HepG2 (cell line): ENCODE measurements around the gene OPA3. TPM values are rescaled to one million over a fixed set of nuclear protein-coding genes. Genes with fewer than 3 reads are reported as not detected.
A peak's percentile ranks its signal among the peaks of the same experiment; 100 is the strongest.

Source experiments
- ATAC-seq: fragments of 200-7000 bp; cut with Tn5 transposase; 3 replicates; pipeline ENCODE4 v1.9.1; 2020; ENCODE audit warnings: mild to moderate bottlenecking, moderate library complexity
- BruUV-seq: library from RNA; stranded (reverse); fragments of 400-500 nt; replicated peaks from 2 replicates; lab custom pipeline; 2021; lab: Mats Ljungman, UMichigan
- CTCF ChIA-PET: fragments of 300-600 bp; formaldehyde crosslinking; extraction: SDS; loops from one replicate; lab custom pipeline; 2021; ENCODE audit warnings: low total read pairs, inconsistent platforms, low intra/inter-chr PET ratio; lab: Yijun Ruan, JAX
- POLR2A ChIA-PET: fragments of 350-600 bp; sonication (Branson Sonifier 250); formaldehyde crosslinking; loops from one replicate; lab custom pipeline; 2020; ENCODE audit warnings: antibody characterized with exemption, inconsistent platforms; lab: Yijun Ruan, JAX
- DNase-seq: peaks from one replicate; pipeline ENCODE4 v3.0.0-alpha.2; 2015; ENCODE audit warnings: low spot score
- FAIRE-seq: peaks from 3 replicates; lab custom pipeline; 2011; peaks lifted over from hg19 to GRCh38; lab: Jason Lieb, UNC
- H2AFZ ChIP-seq: one replicate; pipeline ENCODE4 v1.6.1; 2011; ENCODE audit warnings: low read length, inconsistent platforms
- H3K27ac ChIP-seq: fragments of 300-600 bp; 3 replicates; pipeline ENCODE4 v1.8.0; 2011; ENCODE audit warnings: mixed run types, mild to moderate bottlenecking, mixed read lengths, low read length, inconsistent platforms; ENCODE audit not compliant: insufficient read depth; ENCODE audit errors: extremely low read length
- H3K27me3 ChIP-seq, 2 experiments: fragments of 200-600 bp in 1 of 2; 2 replicates in 1 of 2; 3 replicates in 1 of 2; pipeline versions ENCODE4 v1.6.0 to v1.8.0; 2011; ENCODE audit warnings: low read length in 2 of 2, mild to moderate bottlenecking in 2 of 2, moderate library complexity in 2 of 2, inconsistent platforms in 1 of 2; ENCODE audit not compliant: insufficient read depth in 2 of 2, control insufficient read depth in 1 of 2
- H3K36me3 ChIP-seq, 2 experiments: fragments of 200-600 bp in 1 of 2; replicated peaks in 1 of 2; 2 replicates in 1 of 2; 3 replicates in 1 of 2; pipeline versions ENCODE4 v1.5.1 to v1.8.0; 2011; ENCODE audit warnings: low read length in 2 of 2, inconsistent platforms in 1 of 2; ENCODE audit not compliant: insufficient read depth in 2 of 2, control insufficient read depth in 1 of 2
- H3K4me1 ChIP-seq: 2 replicates; pipeline ENCODE4 v1.5.1; 2012; ENCODE audit warnings: low read length, inconsistent platforms; ENCODE audit not compliant: insufficient read depth
- H3K4me2 ChIP-seq: 2 replicates; pipeline ENCODE4 v1.6.0; 2011; ENCODE audit warnings: low read depth, low read length, inconsistent platforms
- H3K4me3 ChIP-seq, 3 experiments: fragments of 200-600 bp in 1 of 3; sonication (generic), shearing (Covaris generic) in 1 of 3; replicated peaks in 1 of 3; 2 replicates each; pipeline ENCODE4 v1.5.1; 2011 to 2016; ENCODE audit warnings: low read length in 3 of 3, inconsistent platforms in 2 of 3, low read depth in 2 of 3, mild to moderate bottlenecking in 2 of 3, control low read depth in 1 of 3, mixed read lengths in 1 of 3; ENCODE audit not compliant: insufficient read depth in 1 of 3
- H3K79me2 ChIP-seq: one replicate; pipeline ENCODE4 v1.6.1; 2011; ENCODE audit warnings: low read length, inconsistent platforms; ENCODE audit not compliant: insufficient read depth
- H3K9ac ChIP-seq: 2 replicates; pipeline ENCODE4 v1.6.0; 2011; ENCODE audit warnings: mild to moderate bottlenecking, low read depth, low read length, inconsistent platforms; ENCODE audit not compliant: insufficient read depth
- H3K9me3 ChIP-seq: 2 replicates; pipeline ENCODE4 v1.5.1; 2012; ENCODE audit warnings: mild to moderate bottlenecking, low read length
- H4K20me1 ChIP-seq: 2 replicates; pipeline ENCODE4 v1.6.0; 2011; ENCODE audit warnings: inconsistent platforms, mild to moderate bottlenecking, low read length, moderate library complexity; ENCODE audit not compliant: insufficient read depth
- DDIT3 ChIP-seq: sonication (generic); formaldehyde crosslinking; IDR thresholded peaks from 2 replicates; pipeline ENCODE4 v1.4.0; 2020; ENCODE audit warnings: mild to moderate bottlenecking, missing genetic modification reagents
- FOSL2 ChIP-seq: sonication (generic); formaldehyde crosslinking; IDR thresholded peaks from 2 replicates; pipeline ENCODE4 v1.4.0; 2020; ENCODE audit warnings: missing genetic modification reagents
- FOXA1 ChIP-seq, 2 experiments: fragments of 450-650 bp in 1 of 2; sonication (generic) in 1 of 2; formaldehyde crosslinking in 1 of 2; IDR thresholded peaks; 2 replicates each; pipeline versions ENCODE4 v1.4.0 to v1.6.1; 2016 to 2020; ENCODE audit warnings: missing genetic modification reagents in 1 of 2
- FOXA3 ChIP-seq: IDR thresholded peaks from 2 replicates; pipeline ENCODE4 v1.6.1; 2016; ENCODE audit warnings: missing genetic modification reagents, missing compliant biosample characterization
- GATAD2A ChIP-seq: IDR thresholded peaks from 2 replicates; pipeline ENCODE4 v1.6.1; 2016
- HMG20A ChIP-seq: IDR thresholded peaks from 2 replicates; pipeline ENCODE4 v1.6.1; 2016; ENCODE audit warnings: borderline replicate concordance
- HNRNPH1 ChIP-seq: fragments of 200-400 bp; formaldehyde crosslinking; optimal IDR thresholded peaks from 2 replicates; pipeline ENCODE3; 2017; ENCODE audit warnings: mild to moderate bottlenecking, low read depth, low read length
- HOXA7 ChIP-seq: sonication (generic); formaldehyde crosslinking; IDR thresholded peaks from 2 replicates; pipeline ENCODE4 v1.8.1; 2022; ENCODE audit warnings: mild to moderate bottlenecking, missing genetic modification reagents, moderate library complexity
- IRF9 ChIP-seq: sonication (generic); formaldehyde crosslinking; IDR thresholded peaks from 2 replicates; pipeline ENCODE4 v1.8.0; 2022; ENCODE audit warnings: missing genetic modification reagents, mild to moderate bottlenecking, borderline replicate concordance
- MAFK ChIP-seq, 2 experiments: IDR thresholded peaks in 1 of 2; conservative IDR thresholded peaks in 1 of 2; 2 replicates each; pipeline ENCODE4 v1.6.1; 2011; ENCODE audit warnings: improper control_type of control experiment in 2 of 2, low read length in 2 of 2
- MTA3 ChIP-seq: sonication (generic); formaldehyde crosslinking; IDR thresholded peaks from 2 replicates; pipeline ENCODE4 v1.4.0; 2020; ENCODE audit warnings: missing genetic modification reagents
- SOX13 ChIP-seq, 3 experiments: fragments of 450-650 bp in 1 of 3; sonication (generic) in 1 of 3; formaldehyde crosslinking in 1 of 3; IDR thresholded peaks in 2 of 3; conservative IDR thresholded peaks in 1 of 3; 2 replicates each; pipeline versions ENCODE4 v1.5.0 to v1.6.1; 2016 to 2020; ENCODE audit warnings: antibody characterized with exemption in 1 of 3, mild to moderate bottlenecking in 1 of 3, missing compliant biosample characterization in 1 of 3, missing genetic modification reagents in 1 of 3, moderate library complexity in 1 of 3
- SOX5 ChIP-seq: IDR thresholded peaks from 2 replicates; pipeline ENCODE4 v1.6.1; 2016; ENCODE audit warnings: borderline replicate concordance
- TEAD3 ChIP-seq: optimal IDR thresholded peaks from 2 replicates; pipeline ENCODE3; 2016; ENCODE audit warnings: borderline replicate concordance
- ZBTB4 ChIP-seq: sonication (generic); formaldehyde crosslinking; IDR thresholded peaks from 2 replicates; pipeline ENCODE4 v1.4.0; 2020; ENCODE audit warnings: missing genetic modification reagents, mild to moderate bottlenecking, borderline replicate concordance
- ZNF333 ChIP-seq: sonication (generic); formaldehyde crosslinking; IDR thresholded peaks from 2 replicates; pipeline ENCODE4 v1.4.0; 2020; ENCODE audit warnings: mild to moderate bottlenecking, missing genetic modification reagents, borderline replicate concordance
- ZSCAN20 ChIP-seq: sonication (generic); formaldehyde crosslinking; IDR thresholded peaks from 2 replicates; pipeline ENCODE4 v1.4.0; 2020; ENCODE audit warnings: missing genetic modification reagents, mild to moderate bottlenecking, borderline replicate concordance
- WGBS: methylation state at CpG from one replicate; pipeline ENCODE4 v1.1.6; 2017; ENCODE audit warnings: low lambda C conversion rate; 5-methylcytosine and 5-hydroxymethylcytosine counted together
- in situ Hi-C: cut with HindIII; loops from 2 replicates; pipeline ENCODE4 v1.10.0; 2017; ENCODE audit warnings: low pct_unique_long_range_greater_than_20kb; ENCODE audit not compliant: extremely low pct_ligation_motif_present
- intact Hi-C: fragments of 100-400 bp; cut with micrococcal nuclease; formaldehyde crosslinking; loops from one replicate; pipeline ENCODE4 v1.10.0; 2022; ENCODE audit not compliant: unreplicated experiment
- polyA plus RNA-seq, 8 experiments: library from polyadenylated mRNA; depleted of rRNA in 3 of 8; stranded (reverse) in 7 of 8; unstranded in 1 of 8; fragments of >200 nt; fragmentation: Illumina TruSeq in 4 of 8; extraction: Trizol in 4 of 8; gene quantifications; 2 replicates each; pipeline versions ENCODE4 v1.2.1 to v1.2.3, GENCODE V29; 2011 to 2016; ENCODE audit warnings: low read depth in 4 of 8, missing spikeins in 1 of 8, mixed read lengths in 1 of 8; ENCODE audit not compliant: insufficient read depth in 1 of 8
- total RNA-seq, 5 experiments: library from RNA; depleted of rRNA; stranded (reverse); fragments of >200 nt; fragmentation: Illumina TruSeq; extraction: Trizol; gene quantifications; 2 replicates each; pipeline ENCODE4 v1.2.3, GENCODE V29; 2016; ENCODE audit warnings: low read depth in 1 of 5

OPA3 gene
- total and polyA plus RNA-seq, 2 of the 13 experiments (the other 11 are each of a cell fraction or from before 2014, with no cell fraction given), result 8.3 to 17.7 TPM

- TF ChIP-seq DDIT3 (CRISPR knock-in tag), result no peak
- no peak for TF ChIP-seq SOX5 (CRISPR knock-in tag)
- TF ChIP-seq TEAD3 (CRISPR knock-in tag), result no peak
- TF ChIP-seq HNRNPH1, result no peak
- TF ChIP-seq IRF9, result no peak
- no peak for TF ChIP-seq SOX13 (IDR thresholded peaks at IDR 0.05)
- 0 out of 4 replicates have a peak, but pooled peaks of 1 of the 2 experiments have one; percentile 7 for TF ChIP-seq SOX13 (CRISPR knock-in tag; conservative IDR thresholded peaks at IDR 0.05 in 1 of 2, IDR thresholded peaks at IDR 0.05 in 1 of 2)
Measured at GRCh38 chr19:45547211-45547770, 37.3 kb downstream of the OPA3 start (continued).

GRCh38 chr19:45542234-45542668, 42.4 kb downstream of the OPA3 start:
- 41% methylated on average over 5 of the region's 7 CpGs for WGBS
- Histone ChIP-seq H2AFZ (no peak overlapping the region), H3K9ac (no peak overlapping the region), H3K9me3 (no peaks in the 10 kb centered on the region), H3K4me3 (no peak overlapping the region)
- POLR2A ChIA-PET, result no interaction called here
- in situ Hi-C loops (no loop called here), intact Hi-C loops (no loop called here)
- peak; percentile 86 for ATAC-seq
- no TSS peak for BruUV-seq
- TF ChIP-seq TEAD3 (CRISPR knock-in tag), result peak; percentile 29
- TF ChIP-seq MAFK (conservative IDR thresholded peaks at IDR 0.05 in 1 of 2, IDR thresholded peaks at IDR 0.05 in 1 of 2; ENCODE audit: low read length in 2 of 2), result no peak
- TF ChIP-seq SOX13 (IDR thresholded peaks at IDR 0.05), result no peak
- peak in 1 of 2 experiments; percentile 19; a peak in 1 of 4 replicates for TF ChIP-seq SOX13 (CRISPR knock-in tag; conservative IDR thresholded peaks at IDR 0.05 in 1 of 2, IDR thresholded peaks at IDR 0.05 in 1 of 2)
- peak; percentile 62; the same call in 1 of the 2 replicates for TF ChIP-seq FOXA3 (CRISPR knock-in tag)
- TF ChIP-seq GATAD2A (CRISPR knock-in tag), result 0 out of 2 replicates have a peak, but pooled peaks have one; percentile 26
- peak; percentile 58; the same call in 1 of the 2 replicates for TF ChIP-seq FOSL2 (CRISPR knock-in tag)
- TF ChIP-seq ZBTB4 (CRISPR knock-in tag), result no peak
- no peak for TF ChIP-seq MTA3 (CRISPR knock-in tag)
- no peak for TF ChIP-seq HMG20A (CRISPR knock-in tag)
- no peak for TF ChIP-seq FOXA1 (IDR thresholded peaks at IDR 0.05)
- peak; percentile 57; the same call in 1 of the 2 replicates for TF ChIP-seq FOXA1 (CRISPR knock-in tag; IDR thresholded peaks at IDR 0.05)
- no peak for TF ChIP-seq HOXA7
- TF ChIP-seq ZNF333 (CRISPR knock-in tag), result peak; percentile 96
- no peak for TF ChIP-seq ZSCAN20 (CRISPR knock-in tag)
- TF ChIP-seq, all 625 proteins: peak for 7
- DNase-seq (peak; percentile 63), FAIRE-seq (peak; percentile 56)
- Histone ChIP-seq H3K36me3 (no peaks in the 10 kb centered on the region), H3K4me1 (peaks cover 21% of the 10 kb centered on the region), H3K27ac (no peak overlapping the region), H3K4me2 (0 out of 2 replicates have a peak overlapping the region, but pooled peaks have one; percentile 2), H4K20me1 (no peaks in the 10 kb centered on the region), H3K79me2 (no peaks in the 10 kb centered on the region), H3K27me3 (no peaks in the 10 kb centered on the region)
- CTCF ChIA-PET, result no interaction called here
